Epithelial cell of esophagus (primary cell): ENCODE measurements around the gene TMEM245.
A peak's percentile ranks its signal among the peaks of the same experiment; 100 is the strongest.

Experiments used
- DNase-seq: peaks from one replicate; pipeline ENCODE4 v3.0.0; 2010; ENCODE audit warnings: low read depth
- H3K4me3 ChIP-seq: 2 replicates; pipeline ENCODE4 v1.5.1; 2011; ENCODE audit warnings: mild to moderate bottlenecking, low read length, control low read depth
- TF ChIP-seq, protein P1 (sequence below): IDR thresholded peaks from 2 replicates; pipeline ENCODE4 v1.5.1; 2011; ENCODE audit warnings: low read depth, mild to moderate bottlenecking, low read length, control low read depth, inconsistent platforms; ENCODE audit not compliant: insufficient read depth; ENCODE audit errors: missing control alignments

The TMEM245 gene

DNA sequence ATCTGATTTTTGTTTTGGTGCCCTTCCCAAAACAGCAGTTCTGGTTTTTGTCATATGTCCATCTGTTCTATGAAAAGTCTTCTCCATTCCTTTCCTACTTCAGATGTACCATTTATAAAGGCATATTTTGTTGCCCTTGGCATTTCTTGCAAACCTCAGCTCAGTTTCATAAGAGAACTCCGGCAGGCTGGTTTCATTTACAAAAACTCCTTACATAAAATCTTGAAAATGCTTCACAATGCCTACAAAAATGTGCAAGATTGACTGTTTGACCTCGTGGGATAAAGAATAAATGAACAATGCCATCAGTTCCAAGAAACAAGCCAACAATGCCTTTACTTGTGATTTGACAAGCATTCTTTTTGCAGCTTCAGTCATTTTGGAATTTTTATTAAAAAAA lies 67.3 kb downstream of the TMEM245 start:
- DNase-seq, result no peak
- TF ChIP-seq, protein P1, sequence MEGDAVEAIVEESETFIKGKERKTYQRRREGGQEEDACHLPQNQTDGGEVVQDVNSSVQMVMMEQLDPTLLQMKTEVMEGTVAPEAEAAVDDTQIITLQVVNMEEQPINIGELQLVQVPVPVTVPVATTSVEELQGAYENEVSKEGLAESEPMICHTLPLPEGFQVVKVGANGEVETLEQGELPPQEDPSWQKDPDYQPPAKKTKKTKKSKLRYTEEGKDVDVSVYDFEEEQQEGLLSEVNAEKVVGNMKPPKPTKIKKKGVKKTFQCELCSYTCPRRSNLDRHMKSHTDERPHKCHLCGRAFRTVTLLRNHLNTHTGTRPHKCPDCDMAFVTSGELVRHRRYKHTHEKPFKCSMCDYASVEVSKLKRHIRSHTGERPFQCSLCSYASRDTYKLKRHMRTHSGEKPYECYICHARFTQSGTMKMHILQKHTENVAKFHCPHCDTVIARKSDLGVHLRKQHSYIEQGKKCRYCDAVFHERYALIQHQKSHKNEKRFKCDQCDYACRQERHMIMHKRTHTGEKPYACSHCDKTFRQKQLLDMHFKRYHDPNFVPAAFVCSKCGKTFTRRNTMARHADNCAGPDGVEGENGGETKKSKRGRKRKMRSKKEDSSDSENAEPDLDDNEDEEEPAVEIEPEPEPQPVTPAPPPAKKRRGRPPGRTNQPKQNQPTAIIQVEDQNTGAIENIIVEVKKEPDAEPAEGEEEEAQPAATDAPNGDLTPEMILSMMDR, result no peak
- H3K4me3 ChIP-seq, result no peak overlapping the region

- TF ChIP-seq, protein P1, result no peak
- DNase-seq, result no peak
- H3K4me3 ChIP-seq, result no peak overlapping the region
Observed at GRCh38 chr9:109051733-109052132, 68.0 kb downstream of the TMEM245 start.

DNA sequence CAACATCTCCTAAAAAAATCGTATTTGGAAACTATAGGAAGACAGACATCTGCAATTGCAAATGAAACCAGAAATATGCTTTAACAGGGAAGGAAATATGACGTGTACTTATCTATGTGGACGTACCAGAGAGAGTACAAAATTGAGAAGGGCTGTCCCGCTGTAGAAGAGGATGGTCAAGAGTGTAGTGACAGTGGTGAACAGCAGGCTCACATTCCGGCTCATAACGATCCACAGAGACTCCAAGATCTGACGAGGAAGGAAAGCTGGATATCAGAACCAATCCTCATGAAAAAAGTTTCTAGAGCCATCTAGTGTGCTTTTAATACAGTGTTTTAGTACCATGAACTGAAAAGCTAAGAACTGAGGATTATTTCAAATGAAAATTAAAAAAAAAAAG lies 69.3 kb downstream of the TMEM245 start:
- TF ChIP-seq, protein P1, result no peak
- no peak for DNase-seq
- no peak overlapping the region for H3K4me3 ChIP-seq

DNA sequence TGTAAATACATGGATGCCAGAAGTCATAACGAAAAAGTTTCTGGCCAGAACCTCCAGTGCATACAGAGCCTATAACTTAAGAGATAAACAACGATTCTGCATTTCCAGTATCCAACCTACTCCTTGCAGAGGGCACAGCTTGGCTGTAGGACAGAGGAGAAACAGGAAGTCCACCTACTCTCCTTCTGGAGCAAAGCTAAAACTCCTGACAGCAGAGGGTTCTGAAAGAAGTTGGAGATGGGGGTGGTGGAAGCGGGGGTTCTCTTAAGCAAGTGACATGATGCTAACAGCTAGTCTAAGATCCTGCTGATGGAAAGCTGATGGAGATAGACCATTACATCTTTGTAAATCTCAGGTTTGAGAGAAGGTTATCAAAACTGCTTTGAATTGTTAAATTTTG lies 70.9 kb downstream of the TMEM245 start:
- TF ChIP-seq, protein P1, result no peak
- DNase-seq, result no peak
- H3K4me3 ChIP-seq, result no peak overlapping the region

DNA sequence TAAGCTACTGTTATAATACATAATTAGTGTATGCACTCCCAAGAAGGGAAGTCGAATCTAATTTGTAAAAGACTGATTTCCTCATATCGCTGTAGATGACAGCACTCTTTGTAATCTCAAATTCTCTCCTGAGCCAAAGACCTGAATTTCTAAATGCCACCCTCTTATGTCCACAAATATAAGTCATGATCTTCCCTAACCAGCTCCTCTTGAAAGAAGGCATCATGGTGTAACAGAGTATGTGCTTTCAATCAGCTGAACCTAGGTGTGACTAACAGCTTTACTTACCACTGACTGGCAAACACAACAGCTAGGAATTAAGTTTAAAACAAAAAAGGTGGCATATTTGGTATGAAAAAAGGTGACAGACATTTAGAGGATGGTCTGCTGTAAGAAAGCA lies 72.5 kb downstream of the TMEM245 start:
- TF ChIP-seq, protein P1, result no peak
- H3K4me3 ChIP-seq, result no peak overlapping the region
- peak; percentile 53 for DNase-seq

DNA sequence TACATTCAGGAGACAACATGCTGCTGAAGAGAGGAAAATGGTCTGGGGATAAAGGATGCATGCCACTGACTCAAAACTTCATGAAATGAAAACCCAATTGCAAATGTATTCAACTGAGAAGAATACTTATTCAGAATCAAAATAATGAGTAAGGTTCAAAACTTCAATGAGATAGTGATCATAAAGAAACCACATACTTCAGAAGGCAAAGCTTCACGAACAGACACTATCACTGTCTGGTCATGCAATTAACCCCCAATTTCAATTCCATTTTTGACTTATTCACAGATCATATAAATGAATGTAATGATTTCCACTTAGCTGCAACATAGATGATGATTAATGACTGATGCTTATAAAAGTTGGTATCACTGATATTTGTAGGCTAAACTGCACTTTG lies 73.4 kb downstream of the TMEM245 start:
- TF ChIP-seq, protein P1, result no peak
- no peak for DNase-seq
- no peak overlapping the region for H3K4me3 ChIP-seq

DNA sequence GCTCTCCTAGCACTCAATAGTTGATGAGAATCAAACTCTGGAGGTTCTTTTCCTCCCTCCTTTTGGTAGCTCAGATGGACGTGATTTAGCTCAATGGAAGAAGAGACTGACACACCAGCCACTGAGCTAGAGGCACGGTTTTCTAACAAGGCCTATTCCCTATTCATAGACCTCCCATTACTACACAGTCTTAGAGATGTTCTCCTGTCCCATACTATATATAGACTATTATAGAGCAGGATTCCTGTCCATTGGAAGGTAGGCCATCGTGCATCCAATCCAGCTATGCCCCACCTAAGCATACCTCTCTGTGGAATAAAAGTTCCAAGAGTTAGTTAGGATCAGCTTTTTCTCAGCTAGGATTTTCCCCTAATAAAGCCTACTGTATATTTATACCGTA lies 76.2 kb downstream of the TMEM245 start:
- no peak for DNase-seq
- H3K4me3 ChIP-seq, result no peak overlapping the region
- TF ChIP-seq, protein P1, result no peak
